ENCODE data around the gene ATP5F1D. TPM values are rescaled to one million over a fixed set of nuclear protein-coding genes. Genes with fewer than 3 reads are reported as not detected.

The ATP5F1D gene
- total and polyA plus RNA-seq, 2 of the 8 experiments (the other 6 are each of a cell fraction or from before 2014, with no cell fraction given): 174 to 249 TPM

- ChIA-PET CTCF (ENCODE audit: partially characterized antibody) (interaction anchor here (0.6 kb wide), 2 partner anchors 346 to 813 kb away, joined by 3 to 4 read pairs; no protein-coding TSS in a partner anchor), POLR2A (ENCODE audit: partially characterized antibody) (interaction anchor here (0.8 to 1.3 kb wide), 4 partner anchors 16 to 180 kb away, joined by 3 to 4 read pairs (median 3); partner anchors contain the start of gene CNN2)
- H3K27ac ChIP-seq (ENCODE audit: low read depth, low read length): no peak overlapping the region; the same call in 1 of the 2 replicates
- no peak overlapping the region for H2BK5ac ChIP-seq (ENCODE audit: low read depth, low read length)
- no peak for DNase-seq (ENCODE audit: low read depth in 1 of 2, low spot score in 2 of 2)
- no peak overlapping the region for H2BK20ac ChIP-seq (ENCODE audit: low read length)
- no peak overlapping the region for H3K14ac ChIP-seq (ENCODE audit: insufficient read length)
- FAIRE-seq: no peak
- peak overlapping the region; percentile 93 to 100 for H3K4me2 ChIP-seq (ENCODE audit: insufficient read depth in 1 of 2, low read depth in 2 of 2, low read length in 2 of 2)
- peaks cover 0 to 5% (median 0%) of the 10 kb centered on the region in 4 experiments; a peak in 2 of 8 replicates for H3K36me3 ChIP-seq (ENCODE audit: control insufficient read depth in 2 of 4, insufficient read depth in 4 of 4, low read length in 3 of 4)
- no peak overlapping the region for H2BK120ac ChIP-seq (replicated peaks; ENCODE audit: low read depth, low read length)
- H3K9me3 ChIP-seq (ENCODE audit: insufficient read depth in 2 of 2, low read depth in 1 of 2, low read length in 1 of 2): no peaks in the 10 kb centered on the region
- no peak overlapping the region for H3K23ac ChIP-seq (ENCODE audit: insufficient read length)
- H4K8ac ChIP-seq (ENCODE audit: extremely low read depth, insufficient read depth, low read length): no peak overlapping the region
- H3K9ac ChIP-seq (replicated peaks in 1 of 4; ENCODE audit: extremely low read depth in 1 of 4, low read depth in 3 of 4, low read length in 3 of 4): peak overlapping the region; percentile 36 to 95 (median 63); a peak in 4 of 7 replicates
- no peak overlapping the region for H2AFZ ChIP-seq (ENCODE audit: low read length)
- no peak overlapping the region for H4K5ac ChIP-seq (ENCODE audit: insufficient read length, low read depth, low read length)
- no peak overlapping the region for H3K56ac ChIP-seq (replicated peaks; ENCODE audit: insufficient read length, low read depth, low read length)
- H2BK12ac ChIP-seq (ENCODE audit: low read depth, low read length): no peak overlapping the region
- WGBS, 2 experiments (ENCODE audit: extremely low coverage in 1 of 2, insufficient coverage in 1 of 2, insufficient read length in 1 of 2, insufficient replicate concordance in 2 of 2, low coverage in 1 of 2, low lambda C conversion rate in 2 of 2, missing lambda C conversion rate in 1 of 2): 3% methylated on average over 56 of the region's 78 CpGs; no CpG with 5 or more reads in 1 of the 2 experiments
- no peak overlapping the region for H3K4ac ChIP-seq (replicated peaks; ENCODE audit: insufficient read length, low read depth, low read length)
- H3K79me2 ChIP-seq (ENCODE audit: control insufficient read depth in 1 of 2, insufficient read depth in 2 of 2, low read length in 2 of 2): peaks cover 14 to 51% of the 10 kb centered on the region in 2 experiments; a peak in 3 of 4 replicates
- H4K91ac ChIP-seq (replicated peaks; ENCODE audit: insufficient read length, low read length): no peak overlapping the region
- peaks cover 0 to 18% (median 14%) of the 10 kb centered on the region in 4 experiments; a peak in 6 of 7 replicates for H3K4me1 ChIP-seq (replicated peaks in 1 of 4; ENCODE audit: control insufficient read depth in 3 of 4, insufficient read depth in 4 of 4, low read length in 3 of 4)
- H3K27me3 ChIP-seq (replicated peaks in 1 of 4; ENCODE audit: control insufficient read depth in 3 of 4, extremely low read depth in 1 of 4, insufficient read depth in 3 of 4, low read length in 3 of 4): no peaks in the 10 kb centered on the region
- peaks cover 12 to 15% of the 10 kb centered on the region in 2 experiments for H4K20me1 ChIP-seq (replicated peaks in 1 of 2; ENCODE audit: control insufficient read depth in 1 of 2, insufficient read depth in 2 of 2, low read length in 2 of 2)
- no peak overlapping the region for H3K18ac ChIP-seq (ENCODE audit: extremely low read depth, low read length)
- no peak overlapping the region for H2BK15ac ChIP-seq (ENCODE audit: low read length)
- peak overlapping the region; percentile 66 to 86 (median 76) for H3K4me3 ChIP-seq (ENCODE audit: extremely low read depth in 1 of 4, insufficient read depth in 2 of 4, low read depth in 3 of 4, low read length in 4 of 4)
- H3K79me1 ChIP-seq (ENCODE audit: low read depth, low read length): peaks cover 16% of the 10 kb centered on the region
- no peak overlapping the region for H2AK5ac ChIP-seq (ENCODE audit: low read depth, low read length)
- H3K23me2 ChIP-seq (ENCODE audit: low read depth, low read length): peaks cover 14% of the 10 kb centered on the region
- TF ChIP-seq NRF1 (IDR thresholded peaks at IDR 0.05; ENCODE audit: low read depth, low read length): no peak
- no peak for TF ChIP-seq EP300 (IDR thresholded peaks at IDR 0.05; ENCODE audit: borderline replicate concordance in 1 of 2, low read depth in 2 of 2, low read length in 2 of 2)
- no peak for TF ChIP-seq MAFK (IDR thresholded peaks at IDR 0.05; ENCODE audit: low read depth, low read length)
- no peak for TF ChIP-seq KDM1A (IDR thresholded peaks at IDR 0.05; ENCODE audit: borderline replicate concordance, low read length)
- no peak for TF ChIP-seq E2F6 (IDR thresholded peaks at IDR 0.05)
- no peak for TF ChIP-seq TCF12 (IDR thresholded peaks at IDR 0.05; ENCODE audit: low read depth, low read length)
- TF ChIP-seq CHD2 (IDR thresholded peaks at IDR 0.05; ENCODE audit: low read length): no peak
- TF ChIP-seq SP2 (IDR thresholded peaks at IDR 0.05; ENCODE audit: low read length): no peak
- TF ChIP-seq CEBPB (IDR thresholded peaks at IDR 0.05; ENCODE audit: low read depth, low read length): no peak
- TF ChIP-seq TBP (IDR thresholded peaks at IDR 0.05; ENCODE audit: low read depth, low read length): no peak
- no peak for TF ChIP-seq EZH2 (IDR thresholded peaks at IDR 0.05; ENCODE audit: low read depth, low read length, severe bottlenecking)
- no peak for TF ChIP-seq SIRT6 (IDR thresholded peaks at IDR 0.05; ENCODE audit: low read length)
Measured at GRCh38 chr19:1206150-1206863, 35.2 kb upstream of the ATP5F1D start.

Measured in H1 (cell line).